AG04450 (cell line): ENCODE measurements around the gene CHST11. TPM values are rescaled to one million over a fixed set of nuclear protein-coding genes. Genes with fewer than 3 reads are reported as not detected.
"Not testable (repeated sequence)": the region's sequence is repeated elsewhere in the genome, so short reads cannot be mapped to it uniquely, and the experiment has no call there.

Experiments
- CTCF ChIA-PET: fragments of 300-600, 350-600 bp; formaldehyde crosslinking; extraction: SDS; loops from one replicate; lab custom pipeline; 2022; ENCODE audit warnings: antibody characterized with exemption, inconsistent platforms; lab: Charles Lee
- POLR2A ChIA-PET: fragments of 350-600 bp; formaldehyde crosslinking; extraction: SDS; loops from one replicate; lab custom pipeline; 2021; ENCODE audit warnings: antibody characterized with exemption, inconsistent platforms; lab: Yijun Ruan, JAX
- DNase-seq: peaks from one replicate; pipeline ENCODE4 v3.0.0-alpha.2; 2011; ENCODE audit warnings: low read depth, low spot score
- H3K27ac ChIP-seq: one replicate; pipeline ENCODE4 v1.5.1; 2012; ENCODE audit warnings: low read depth, low read length, control low read depth
- H3K27me3 ChIP-seq: one replicate; pipeline ENCODE4 v1.6.0; 2012; ENCODE audit warnings: low read length; ENCODE audit not compliant: control insufficient read depth, insufficient read depth
- H3K4me3 ChIP-seq: 2 replicates; pipeline ENCODE4 v1.5.1; 2011; ENCODE audit warnings: mild to moderate bottlenecking, low read depth, low read length, control low read depth
- H3K9me3 ChIP-seq: 2 replicates; pipeline ENCODE4 v1.5.1; 2012; ENCODE audit warnings: low read length; ENCODE audit not compliant: control insufficient read depth, insufficient read depth
- CTCF ChIP-seq: IDR thresholded peaks from 2 replicates; pipeline ENCODE4 v1.5.1; 2011; ENCODE audit warnings: low read depth, low read length, control low read depth, inconsistent platforms
- polyA plus RNA-seq: library from polyadenylated mRNA; depleted of rRNA; stranded (reverse); fragments of >200 nt; gene quantifications from 2 replicates; pipeline ENCODE4 v1.2.3, GENCODE V29; 2011

Gene CHST11
- polyA plus RNA-seq, 1 experiment, result 2.7 TPM

- no peak for DNase-seq
- Histone ChIP-seq H3K9me3 (no peaks in the 10 kb centered on the region), H3K27ac (no peak overlapping the region), H3K4me3 (no peak overlapping the region), H3K27me3 (peaks cover 2% of the 10 kb centered on the region)
- POLR2A ChIA-PET, result no interaction called here
- no peak for TF ChIP-seq CTCF
- CTCF ChIA-PET, result no interaction called here
Observed at GRCh38 chr12:104741497-104742367, 285.0 kb downstream of the CHST11 start.

GRCh38 chr12:104742551-104743201 is 285.9 kb downstream of the CHST11 start:
- TF ChIP-seq CTCF, result no peak
- Histone ChIP-seq H3K9me3 (no peaks in the 10 kb centered on the region), H3K4me3 (no peak overlapping the region), H3K27ac (no peak overlapping the region), H3K27me3 (peaks cover 2% of the 10 kb centered on the region)
- no peak for DNase-seq
- POLR2A ChIA-PET, result no interaction called here
- CTCF ChIA-PET, result no interaction called here

- H3K9me3 ChIP-seq, result no peaks in the 10 kb centered on the region
- POLR2A ChIA-PET, result no interaction called here
- no peak overlapping the region for H3K4me3 ChIP-seq
- H3K27ac ChIP-seq, result no peak overlapping the region
- CTCF ChIA-PET, result no interaction called here
- no peak for TF ChIP-seq CTCF
- peaks cover 2% of the 10 kb centered on the region for H3K27me3 ChIP-seq
- DNase-seq, result no peak
Observed at GRCh38 chr12:104743202-104743580, 286.4 kb downstream of the CHST11 start.

GRCh38 chr12:104743753-104744548 is 287.2 kb downstream of the CHST11 start:
- H3K27me3 ChIP-seq, POLR2A ChIA-PET, DNase-seq, CTCF ChIA-PET, H3K4me3 ChIP-seq, H3K27ac ChIP-seq, H3K9me3 ChIP-seq: not testable (repeated sequence)

- ChIA-PET POLR2A (interaction anchor here (0.5 kb wide), 1 partner anchor 370 kb away, joined by 5 read pairs; no protein-coding TSS in a partner anchor), CTCF (no interaction called here)
Observed at GRCh38 chr12:104746467-104747088, 289.8 kb downstream of the CHST11 start.

More at GRCh38 chr12:104746467-104747088, 289.8 kb downstream of the CHST11 start:
- H3K9me3 ChIP-seq, result no peaks in the 10 kb centered on the region
- no peak overlapping the region for H3K4me3 ChIP-seq
- no peak overlapping the region for H3K27ac ChIP-seq
- H3K27me3 ChIP-seq, result peaks cover 2% of the 10 kb centered on the region
- no peak for DNase-seq
- no peak for TF ChIP-seq CTCF
